Measurements from ENCODE around the gene WFDC5. TPM values are rescaled to one million over a fixed set of nuclear protein-coding genes. Genes with fewer than 3 reads are reported as not detected.

Gene WFDC5
- total RNA-seq, 2 experiments from 2014 or later, result not detected

DNA sequence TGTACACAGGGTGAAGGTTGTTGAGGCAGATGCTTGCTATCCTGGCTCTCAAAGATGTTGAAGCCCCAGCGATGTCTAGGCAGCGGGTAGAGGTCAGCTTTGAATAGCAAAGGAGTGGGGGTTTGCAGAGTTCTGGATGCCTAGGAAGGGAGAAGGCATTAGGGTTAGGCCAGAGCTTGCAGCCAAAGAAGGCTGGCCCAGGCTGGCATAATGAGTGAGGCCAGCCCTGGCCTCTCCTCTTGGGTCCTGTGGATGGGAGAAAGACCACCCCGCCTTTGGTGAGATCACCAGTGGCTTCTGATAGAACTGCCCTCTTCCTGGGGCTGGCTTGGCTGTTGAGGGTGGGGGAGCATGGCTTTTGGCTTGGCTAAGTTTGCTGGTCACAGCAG is 406 bp upstream of the WFDC5 start:
- CTCF ChIA-PET (ENCODE audit: unreplicated experiment), result no interaction called here
- H3K79me2 ChIP-seq (ENCODE audit: insufficient read depth, low read depth, low read length), result no peaks in the 10 kb centered on the region
- TF ChIP-seq EZH2phosphoT487 (IDR thresholded peaks at IDR 0.05; ENCODE audit: borderline replicate concordance, low read depth, low read length), result no peak
- TF ChIP-seq, protein P1, sequence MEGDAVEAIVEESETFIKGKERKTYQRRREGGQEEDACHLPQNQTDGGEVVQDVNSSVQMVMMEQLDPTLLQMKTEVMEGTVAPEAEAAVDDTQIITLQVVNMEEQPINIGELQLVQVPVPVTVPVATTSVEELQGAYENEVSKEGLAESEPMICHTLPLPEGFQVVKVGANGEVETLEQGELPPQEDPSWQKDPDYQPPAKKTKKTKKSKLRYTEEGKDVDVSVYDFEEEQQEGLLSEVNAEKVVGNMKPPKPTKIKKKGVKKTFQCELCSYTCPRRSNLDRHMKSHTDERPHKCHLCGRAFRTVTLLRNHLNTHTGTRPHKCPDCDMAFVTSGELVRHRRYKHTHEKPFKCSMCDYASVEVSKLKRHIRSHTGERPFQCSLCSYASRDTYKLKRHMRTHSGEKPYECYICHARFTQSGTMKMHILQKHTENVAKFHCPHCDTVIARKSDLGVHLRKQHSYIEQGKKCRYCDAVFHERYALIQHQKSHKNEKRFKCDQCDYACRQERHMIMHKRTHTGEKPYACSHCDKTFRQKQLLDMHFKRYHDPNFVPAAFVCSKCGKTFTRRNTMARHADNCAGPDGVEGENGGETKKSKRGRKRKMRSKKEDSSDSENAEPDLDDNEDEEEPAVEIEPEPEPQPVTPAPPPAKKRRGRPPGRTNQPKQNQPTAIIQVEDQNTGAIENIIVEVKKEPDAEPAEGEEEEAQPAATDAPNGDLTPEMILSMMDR (conservative IDR thresholded peaks at IDR 0.05; ENCODE audit: low read length), result no peak
- H4K20me1 ChIP-seq (ENCODE audit: insufficient read depth, low read length), result no peaks in the 10 kb centered on the region
- H3K36me3 ChIP-seq (ENCODE audit: insufficient read depth, low read length), result no peaks in the 10 kb centered on the region
- no peak overlapping the region for H3K4me3 ChIP-seq (ENCODE audit: low read depth, low read length, poor library complexity, severe bottlenecking)
- H2AFZ ChIP-seq (ENCODE audit: low read length), result no peak overlapping the region
- H3K27ac ChIP-seq (ENCODE audit: low read depth, low read length, poor library complexity, severe bottlenecking), result no peak overlapping the region
- POLR2A ChIA-PET, result interaction anchor here (1.0 kb wide), 1 partner anchor 43 kb away, joined by 3 read pairs; no protein-coding TSS in a partner anchor
- no peaks in the 10 kb centered on the region for H3K9me3 ChIP-seq (ENCODE audit: low read length)
- intact Hi-C loops (cut with micrococcal nuclease; ENCODE audit: unreplicated experiment), result no loop called here
- BruUV-seq (replicated peaks), result no TSS peak
- H3K9me2 ChIP-seq (ENCODE audit: insufficient read depth, low read length), result no peaks in the 10 kb centered on the region
- DNase-seq (ENCODE audit: low spot score), result no peak
- H3K4me2 ChIP-seq (ENCODE audit: low read length), result no peak overlapping the region
- H3K4me1 ChIP-seq (ENCODE audit: insufficient read depth, low read length, poor library complexity, severe bottlenecking), result no peaks in the 10 kb centered on the region

GRCh38 chr20:45113865-45114264 is 1.1 kb downstream of the WFDC5 start:
- no peaks in the 10 kb centered on the region for H3K4me1 ChIP-seq (ENCODE audit: insufficient read depth, low read length, poor library complexity, severe bottlenecking)
- DNase-seq (ENCODE audit: low spot score), result no peak
- no peaks in the 10 kb centered on the region for H3K79me2 ChIP-seq (ENCODE audit: insufficient read depth, low read depth, low read length)
- no peak overlapping the region for H3K4me2 ChIP-seq (ENCODE audit: low read length)
- intact Hi-C loops (cut with micrococcal nuclease; ENCODE audit: unreplicated experiment), result no loop called here
- no peaks in the 10 kb centered on the region for H4K20me1 ChIP-seq (ENCODE audit: insufficient read depth, low read length)
- POLR2A ChIA-PET, result no interaction called here
- CTCF ChIA-PET (ENCODE audit: unreplicated experiment), result interaction anchor here (1.0 to 1.2 kb wide), 2 partner anchors 9 to 71 kb away, joined by 4 read pairs; no protein-coding TSS in a partner anchor
- no peaks in the 10 kb centered on the region for H3K9me3 ChIP-seq (ENCODE audit: low read length)
- no peaks in the 10 kb centered on the region for H3K36me3 ChIP-seq (ENCODE audit: insufficient read depth, low read length)
- TF ChIP-seq EZH2phosphoT487 (IDR thresholded peaks at IDR 0.05; ENCODE audit: borderline replicate concordance, low read depth, low read length), result no peak
- TF ChIP-seq, protein P1 (conservative IDR thresholded peaks at IDR 0.05; ENCODE audit: low read length), result no peak
- BruUV-seq (replicated peaks), result no TSS peak
- no peak overlapping the region for H2AFZ ChIP-seq (ENCODE audit: low read length)
- no peaks in the 10 kb centered on the region for H3K9me2 ChIP-seq (ENCODE audit: insufficient read depth, low read length)
- no peak overlapping the region for H3K4me3 ChIP-seq (ENCODE audit: low read depth, low read length, poor library complexity, severe bottlenecking)
- no peak overlapping the region for H3K27ac ChIP-seq (ENCODE audit: low read depth, low read length, poor library complexity, severe bottlenecking)

GRCh38 chr20:45112754-45113153 is 2.2 kb downstream of the WFDC5 start:
- no peak overlapping the region for H3K27ac ChIP-seq (ENCODE audit: low read depth, low read length, poor library complexity, severe bottlenecking)
- intact Hi-C loops (cut with micrococcal nuclease; ENCODE audit: unreplicated experiment), result no loop called here
- POLR2A ChIA-PET, result interaction anchor here (0.6 kb wide), 1 partner anchor 273 kb away, joined by 3 read pairs; no protein-coding TSS in a partner anchor

More at GRCh38 chr20:45112754-45113153, 2.2 kb downstream of the WFDC5 start:
- Histone ChIP-seq H3K9me3 (ENCODE audit: low read length) (no peaks in the 10 kb centered on the region), H3K36me3 (ENCODE audit: insufficient read depth, low read length) (no peaks in the 10 kb centered on the region), H3K79me2 (ENCODE audit: insufficient read depth, low read depth, low read length) (no peaks in the 10 kb centered on the region), H3K4me3 (ENCODE audit: low read depth, low read length, poor library complexity, severe bottlenecking) (no peak overlapping the region), H4K20me1 (ENCODE audit: insufficient read depth, low read length) (no peaks in the 10 kb centered on the region), H3K4me2 (ENCODE audit: low read length) (no peak overlapping the region), H3K9me2 (ENCODE audit: insufficient read depth, low read length) (no peaks in the 10 kb centered on the region), H2AFZ (ENCODE audit: low read length) (no peak overlapping the region), H3K4me1 (ENCODE audit: insufficient read depth, low read length, poor library complexity, severe bottlenecking) (no peaks in the 10 kb centered on the region)
- CTCF ChIA-PET (ENCODE audit: unreplicated experiment), result interaction anchor here (1.2 kb wide), 1 partner anchor 69 kb away, joined by 4 read pairs; no protein-coding TSS in a partner anchor
- BruUV-seq (replicated peaks), result no TSS peak
- no peak for DNase-seq (ENCODE audit: low spot score)
- TF ChIP-seq, protein P1 (conservative IDR thresholded peaks at IDR 0.05; ENCODE audit: low read length), result no peak
- no peak for TF ChIP-seq EZH2phosphoT487 (IDR thresholded peaks at IDR 0.05; ENCODE audit: borderline replicate concordance, low read depth, low read length)
